Natural killer cell (primary cell): ENCODE measurements around the gene SLC26A2. TPM values are rescaled to one million over a fixed set of nuclear protein-coding genes. Genes with fewer than 3 reads are reported as not detected.

Experiments
- ATAC-seq, 3 donors: fragments of 150-1000 bp in 2 of 3; fragments of 200-7000 bp in 1 of 3; cut with Tn5 transposase; 1 replicate in 1 of 3; 2 replicates in 2 of 3; pipeline ENCODE4 v1.10.0; 2021; ENCODE audit warnings: mild to moderate bottlenecking in 2 of 3, moderate library complexity in 2 of 3
- DNase-seq, 2 donors: peaks; one replicate each; pipeline versions ENCODE4 v3.0.0 to v3.0.0-alpha.2; 2013 to 2021; ENCODE audit warnings: mixed read lengths in 1 of 2
- H3K27ac ChIP-seq: one replicate; pipeline ENCODE4 v1.5.1; 2013; ENCODE audit warnings: mild to moderate bottlenecking, low read length
- H3K27me3 ChIP-seq: one replicate; pipeline ENCODE4 v1.6.1; 2013; ENCODE audit warnings: low read length; ENCODE audit not compliant: control insufficient read depth, insufficient read depth
- H3K36me3 ChIP-seq: one replicate; pipeline ENCODE4 v1.6.1; 2013; ENCODE audit warnings: low read length; ENCODE audit not compliant: control insufficient read depth, insufficient read depth
- H3K4me1 ChIP-seq: one replicate; pipeline ENCODE4 v1.6.1; 2013; ENCODE audit warnings: low read length; ENCODE audit not compliant: control insufficient read depth, insufficient read depth
- H3K4me3 ChIP-seq: one replicate; pipeline ENCODE4 v1.5.1; 2013; ENCODE audit warnings: low read length
- H3K9me3 ChIP-seq: one replicate; pipeline ENCODE4 v1.6.1; 2013; ENCODE audit warnings: low read length; ENCODE audit not compliant: control insufficient read depth, insufficient read depth
- H3K27ac Mint-ChIP-seq, 2 donors: one replicate each; pipeline ENCODE4 v1.8.0; 2022; ENCODE audit warnings: mild to moderate bottlenecking in 2 of 2, mixed read lengths in 2 of 2, moderate library complexity in 1 of 2
- H3K27me3 Mint-ChIP-seq, 2 donors: one replicate each; pipeline ENCODE4 v1.8.0; 2022; ENCODE audit warnings: low read depth in 2 of 2, mixed read lengths in 2 of 2
- H3K36me3 Mint-ChIP-seq: one replicate; pipeline ENCODE4 v1.8.0; 2022; ENCODE audit warnings: mixed read lengths
- H3K4me1 Mint-ChIP-seq, 2 donors: one replicate each; pipeline ENCODE4 v1.8.0; 2022; ENCODE audit warnings: mixed read lengths in 2 of 2
- H3K4me3 Mint-ChIP-seq: one replicate; pipeline ENCODE4 v1.8.0; 2022; ENCODE audit warnings: mild to moderate bottlenecking, moderate library complexity, mixed read lengths
- H3K9me3 Mint-ChIP-seq, 2 donors: one replicate each; pipeline ENCODE4 v1.8.0; 2022; ENCODE audit warnings: mixed read lengths in 2 of 2
- CTCF ChIP-seq: fragments of 200-600 bp; IDR thresholded peaks from one replicate; pipeline ENCODE4 v1.8.0; 2022; ENCODE audit warnings: antibody characterized with exemption
- WGBS: methylation state at CpG from one replicate; pipeline ENCODE4 v1.1.7; 2013; ENCODE audit warnings: missing lambda C conversion rate; ENCODE audit not compliant: insufficient coverage; 5-methylcytosine and 5-hydroxymethylcytosine counted together
- intact Hi-C: fragments of 100-400 bp; cut with micrococcal nuclease; formaldehyde crosslinking; loops from one replicate; pipeline ENCODE4 v1.14.2; 2022
- total RNA-seq, 4 donors: library from RNA; stranded (reverse); fragments of 120-200 nt in 1 of 4; gene quantifications; one replicate each; pipeline versions ENCODE4 v1.2.3 to v1.2.4, GENCODE V29; 2013 to 2022

The SLC26A2 gene
- total RNA-seq, 3 donors from 2014 or later (not counting 1 experiment from before 2014, with no cell fraction given): 6.2 to 10.9 (median 8.1) TPM

- no peak for TF ChIP-seq CTCF
- Mint-ChIP-seq H3K27ac (no peak overlapping the region), H3K4me3 (no peak overlapping the region), H3K9me3 (no peaks in the 10 kb centered on the region), H3K36me3 (no peaks in the 10 kb centered on the region), H3K4me1 (no peaks in the 10 kb centered on the region), H3K27me3 (peaks cover 19 to 21% of the 10 kb centered on the region in 2 donors)
- H3K27ac ChIP-seq: no peak overlapping the region
- H3K36me3 ChIP-seq: no peaks in the 10 kb centered on the region
- peaks cover 3% of the 10 kb centered on the region for H3K27me3 ChIP-seq
- H3K4me3 ChIP-seq: no peak overlapping the region
- WGBS: 66% methylated on average over 6 of the region's 7 CpGs
- DNase-seq (no peak), ATAC-seq (no peak)
- no peaks in the 10 kb centered on the region for H3K4me1 ChIP-seq
- H3K9me3 ChIP-seq: no peaks in the 10 kb centered on the region
- intact Hi-C loops: no loop called here
These were observed 46.8 kb upstream of the SLC26A2 start for GRCh38 chr5:149913436-149914419.

GRCh38 chr5:149915392-149916260, 44.9 kb upstream of the SLC26A2 start:
- Mint-ChIP-seq H3K4me3 (no peak overlapping the region), H3K36me3 (no peaks in the 10 kb centered on the region), H3K9me3 (no peaks in the 10 kb centered on the region), H3K4me1 (no peaks in the 10 kb centered on the region), H3K27ac (no peak overlapping the region), H3K27me3 (peaks cover 7 to 16% of the 10 kb centered on the region in 2 donors)
- WGBS: 87% methylated on average over 7 of the region's 7 CpGs
- H3K9me3 ChIP-seq: no peaks in the 10 kb centered on the region
- no peak for TF ChIP-seq CTCF
- intact Hi-C loops: no loop called here
- H3K36me3 ChIP-seq: no peaks in the 10 kb centered on the region
- no peaks in the 10 kb centered on the region for H3K4me1 ChIP-seq
- no peaks in the 10 kb centered on the region for H3K27me3 ChIP-seq
- no peak for ATAC-seq
- H3K27ac ChIP-seq: no peak overlapping the region
- H3K4me3 ChIP-seq: no peak overlapping the region
- DNase-seq: no peak

GRCh38 chr5:149916334-149917072, 44.1 kb upstream of the SLC26A2 start:
- no peak for TF ChIP-seq CTCF
- H3K4me1 Mint-ChIP-seq: no peaks in the 10 kb centered on the region
- H3K4me1 ChIP-seq: no peaks in the 10 kb centered on the region
- no peaks in the 10 kb centered on the region for H3K9me3 ChIP-seq
- no peaks in the 10 kb centered on the region for H3K27me3 ChIP-seq
- no peaks in the 10 kb centered on the region for H3K36me3 Mint-ChIP-seq
- H3K9me3 Mint-ChIP-seq: no peaks in the 10 kb centered on the region
- no peak overlapping the region for H3K4me3 Mint-ChIP-seq
- intact Hi-C loops: no loop called here
- ATAC-seq (no peak), DNase-seq (no peak)
- no peaks in the 10 kb centered on the region for H3K36me3 ChIP-seq
- H3K27ac Mint-ChIP-seq: no peak overlapping the region
- 93% methylated on average over 6 of the region's 7 CpGs for WGBS
- no peak overlapping the region for H3K4me3 ChIP-seq
- no peak overlapping the region for H3K27ac ChIP-seq
- H3K27me3 Mint-ChIP-seq: peaks cover 15 to 17% of the 10 kb centered on the region in 2 donors
